Ovary (tissue), 9 donors: ENCODE results near the gene TRMT1. TPM values are rescaled to one million over a fixed set of nuclear protein-coding genes. Genes with fewer than 3 reads are reported as not detected.

Experiments used
- DNase-seq, 5 donors: peaks; one replicate each; pipeline ENCODE4 v3.0.0-alpha.2; 2019 to 2020
- H3K27ac ChIP-seq, 2 donors: fragments of 200-600 bp; one replicate each; pipeline versions ENCODE4 v1.5.1 to v1.8.0; 2019 to 2022
- H3K27me3 ChIP-seq: fragments of 200-600 bp; one replicate; pipeline ENCODE4 v1.8.0; 2022
- H3K36me3 ChIP-seq: fragments of 200-600 bp; sonication (generic); one replicate; pipeline ENCODE4 v1.5.1; 2019
- H3K4me1 ChIP-seq: one replicate; pipeline ENCODE4 v1.8.1; 2013; ENCODE audit warnings: mild to moderate bottlenecking, moderate library complexity; ENCODE audit not compliant: insufficient read depth
- H3K4me3 ChIP-seq: fragments of 200-600 bp; sonication (generic); one replicate; pipeline ENCODE4 v1.5.1; 2017
- H3K9me3 ChIP-seq, 2 donors: fragments of 200-600 bp in 1 of 2; sonication (generic) in 1 of 2; one replicate each; pipeline versions ENCODE4 v1.5.1 to v1.8.1; 2013 to 2019; ENCODE audit warnings: mild to moderate bottlenecking in 1 of 2, moderate library complexity in 1 of 2
- EP300 ChIP-seq: sonication (generic); formaldehyde crosslinking; IDR thresholded peaks from one replicate; pipeline ENCODE4 v1.6.1; 2017; ENCODE audit warnings: antibody characterized with exemption
- POLR2A ChIP-seq: fragments of 450-650 bp; IDR thresholded peaks from one replicate; pipeline ENCODE4 v1.6.1; 2017; ENCODE audit warnings: antibody characterized with exemption, mild to moderate bottlenecking, moderate library complexity
- WGBS, 3 donors: extraction: QIAGEN DNeasy Blood & Tissue Kit in 1 of 3; methylation state at CpG; one replicate each; pipeline versions ENCODE4 v1.1.5 to v1.1.7; 2013 to 2017; 5-methylcytosine and 5-hydroxymethylcytosine counted together
- intact Hi-C, 4 donors: fragments of 100-400 bp; cut with DNase I; formaldehyde crosslinking; loops; one replicate each; pipeline versions ENCODE4 v1.11.0 to v1.15.1; 2022 to 2023
- polyA plus RNA-seq, 2 donors: library from polyadenylated mRNA; stranded (reverse); fragments of 200-250 nt in 1 of 2; fragments of 350-450 nt in 1 of 2; fragmentation: Illumina TruSeq in 1 of 2; extraction: RNeasy Lipid Tissue Mini Kit (QIAGEN cat#74804) in 1 of 2; gene quantifications; one replicate each; pipeline ENCODE4 v1.2.3, GENCODE V29; 2013 to 2014
- total RNA-seq, 7 donors: library from RNA; depleted of rRNA in 2 of 7; stranded (reverse); fragments of >200 nt in 2 of 7; fragmentation: NEBNext Ultra II Directional in 3 of 7; extraction: Animal tissue kit (Norgen Biotek cat#: 25700) in 3 of 7; gene quantifications; one replicate each; pipeline versions ENCODE4 v1.1.0 to v1.2.4, GENCODE V29; 2016 to 2023
- TF ChIP-seq, protein P1 (sequence below), 3 donors: fragments of 450-650 bp in 2 of 3; fragments of 200-600 bp in 1 of 3; IDR thresholded peaks; one replicate each; pipeline versions ENCODE4 v1.5.1 to v1.8.0; 2016 to 2022; ENCODE audit warnings: antibody characterized with exemption in 3 of 3, mild to moderate bottlenecking in 1 of 3
- donor health status: DM: no; HTN: no; CAD: no; lungs with moderate emphysema.
- donor health status: DM: no; HTN: no; CAD: no.
- donor health status: Bipolar disorder and iron deficiency.
- donor health status: DM: yes; HTN: yes; CAD: no.
- donor health status: DM: no; HTN: no; CAD: no.
- donor health status: DM: yes; HTN: yes; CAD: no.

Gene TRMT1
- total and polyA plus RNA-seq, 9 donors: 7.6 to 54.8 (median 37.2) TPM

DNA sequence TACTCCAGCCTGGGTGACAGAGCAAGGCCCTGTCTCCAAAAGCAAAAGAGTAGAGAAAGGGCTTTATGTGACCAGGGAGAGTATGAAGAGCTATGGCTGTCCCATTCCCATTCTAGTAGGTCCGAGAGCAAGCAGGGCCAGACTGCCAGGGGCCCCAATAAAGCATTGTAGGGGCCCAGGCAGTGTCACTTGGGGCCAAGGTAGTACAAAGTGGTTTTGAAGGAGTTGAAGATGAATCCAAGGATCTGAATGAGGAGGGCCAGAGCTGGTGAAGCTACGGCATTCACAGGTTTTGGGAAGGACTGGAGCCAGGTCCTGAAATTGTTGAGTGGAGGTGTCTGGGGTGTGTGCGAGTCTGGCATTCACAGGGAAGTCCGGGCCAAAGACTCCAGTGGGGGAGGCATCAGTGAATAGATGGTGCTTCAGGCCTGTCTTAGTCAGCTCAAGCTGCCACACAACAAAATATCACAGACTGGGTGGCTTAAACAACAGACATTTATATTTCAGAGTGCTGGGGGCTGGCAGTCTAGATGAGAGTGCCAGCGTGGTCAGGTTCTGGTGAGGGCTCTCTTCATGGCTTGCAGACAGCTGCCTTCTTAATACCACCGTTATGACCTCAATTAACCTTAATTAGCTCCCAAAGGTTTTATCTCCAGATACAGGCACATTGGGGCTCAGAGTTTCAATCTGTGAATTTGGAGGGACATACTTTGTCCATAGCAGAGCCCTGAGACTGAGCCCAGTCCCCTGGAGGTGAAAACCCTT lies 11.5 kb upstream of the TRMT1 start:
- Histone ChIP-seq H3K36me3 (no peaks in the 10 kb centered on the region), H3K4me3 (no peak overlapping the region), H3K27me3 (no peaks in the 10 kb centered on the region), H3K27ac (no peak overlapping the region), H3K4me1 (no peaks in the 10 kb centered on the region), H3K9me3 (no peaks in the 10 kb centered on the region)
- intact Hi-C loops: no loop called here
- TF ChIP-seq POLR2A (no peak), EP300 (no peak)
- TF ChIP-seq, protein P1, sequence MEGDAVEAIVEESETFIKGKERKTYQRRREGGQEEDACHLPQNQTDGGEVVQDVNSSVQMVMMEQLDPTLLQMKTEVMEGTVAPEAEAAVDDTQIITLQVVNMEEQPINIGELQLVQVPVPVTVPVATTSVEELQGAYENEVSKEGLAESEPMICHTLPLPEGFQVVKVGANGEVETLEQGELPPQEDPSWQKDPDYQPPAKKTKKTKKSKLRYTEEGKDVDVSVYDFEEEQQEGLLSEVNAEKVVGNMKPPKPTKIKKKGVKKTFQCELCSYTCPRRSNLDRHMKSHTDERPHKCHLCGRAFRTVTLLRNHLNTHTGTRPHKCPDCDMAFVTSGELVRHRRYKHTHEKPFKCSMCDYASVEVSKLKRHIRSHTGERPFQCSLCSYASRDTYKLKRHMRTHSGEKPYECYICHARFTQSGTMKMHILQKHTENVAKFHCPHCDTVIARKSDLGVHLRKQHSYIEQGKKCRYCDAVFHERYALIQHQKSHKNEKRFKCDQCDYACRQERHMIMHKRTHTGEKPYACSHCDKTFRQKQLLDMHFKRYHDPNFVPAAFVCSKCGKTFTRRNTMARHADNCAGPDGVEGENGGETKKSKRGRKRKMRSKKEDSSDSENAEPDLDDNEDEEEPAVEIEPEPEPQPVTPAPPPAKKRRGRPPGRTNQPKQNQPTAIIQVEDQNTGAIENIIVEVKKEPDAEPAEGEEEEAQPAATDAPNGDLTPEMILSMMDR (IDR thresholded peaks at IDR 0.05): no peak
- 88 to 92% (median 90%) methylated on average over 6 of the region's 6 CpGs for whole genome bisulfite sequencing, 3 donors
- DNase-seq: no peak

DNA sequence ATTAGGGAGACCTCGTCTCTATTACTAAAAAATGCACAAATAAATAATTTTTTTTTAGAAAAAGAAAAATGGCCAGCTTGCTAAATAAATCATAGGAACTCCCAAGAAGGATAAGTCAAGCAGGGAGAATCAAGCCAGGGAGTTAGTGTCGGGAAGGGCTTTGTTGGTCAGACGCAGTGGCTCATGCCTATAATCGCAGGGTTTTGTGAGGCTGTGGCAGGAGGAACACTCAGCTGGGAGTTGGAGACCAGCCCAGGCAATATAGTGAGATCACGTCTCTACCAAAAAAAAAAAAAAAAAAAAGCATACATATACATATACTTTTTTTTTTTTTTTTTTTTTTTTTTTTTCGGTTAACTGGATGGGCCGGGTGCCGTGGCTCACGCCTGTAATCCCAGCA lies 10.5 kb upstream of the TRMT1 start:
- DNase-seq: no peak
- intact Hi-C loops: no loop called here
- Histone ChIP-seq H3K4me3 (no peak overlapping the region), H3K36me3 (no peaks in the 10 kb centered on the region), H3K27me3 (no peaks in the 10 kb centered on the region), H3K27ac (no peak overlapping the region), H3K9me3 (no peaks in the 10 kb centered on the region), H3K4me1 (no peaks in the 10 kb centered on the region)
- TF ChIP-seq EP300 (no peak), POLR2A (no peak)
- TF ChIP-seq, protein P1 (IDR thresholded peaks at IDR 0.05): no peak
- WGBS, 3 donors: 84 to 88% (median 86%) methylated on average over 9 of the region's 9 CpGs

DNA sequence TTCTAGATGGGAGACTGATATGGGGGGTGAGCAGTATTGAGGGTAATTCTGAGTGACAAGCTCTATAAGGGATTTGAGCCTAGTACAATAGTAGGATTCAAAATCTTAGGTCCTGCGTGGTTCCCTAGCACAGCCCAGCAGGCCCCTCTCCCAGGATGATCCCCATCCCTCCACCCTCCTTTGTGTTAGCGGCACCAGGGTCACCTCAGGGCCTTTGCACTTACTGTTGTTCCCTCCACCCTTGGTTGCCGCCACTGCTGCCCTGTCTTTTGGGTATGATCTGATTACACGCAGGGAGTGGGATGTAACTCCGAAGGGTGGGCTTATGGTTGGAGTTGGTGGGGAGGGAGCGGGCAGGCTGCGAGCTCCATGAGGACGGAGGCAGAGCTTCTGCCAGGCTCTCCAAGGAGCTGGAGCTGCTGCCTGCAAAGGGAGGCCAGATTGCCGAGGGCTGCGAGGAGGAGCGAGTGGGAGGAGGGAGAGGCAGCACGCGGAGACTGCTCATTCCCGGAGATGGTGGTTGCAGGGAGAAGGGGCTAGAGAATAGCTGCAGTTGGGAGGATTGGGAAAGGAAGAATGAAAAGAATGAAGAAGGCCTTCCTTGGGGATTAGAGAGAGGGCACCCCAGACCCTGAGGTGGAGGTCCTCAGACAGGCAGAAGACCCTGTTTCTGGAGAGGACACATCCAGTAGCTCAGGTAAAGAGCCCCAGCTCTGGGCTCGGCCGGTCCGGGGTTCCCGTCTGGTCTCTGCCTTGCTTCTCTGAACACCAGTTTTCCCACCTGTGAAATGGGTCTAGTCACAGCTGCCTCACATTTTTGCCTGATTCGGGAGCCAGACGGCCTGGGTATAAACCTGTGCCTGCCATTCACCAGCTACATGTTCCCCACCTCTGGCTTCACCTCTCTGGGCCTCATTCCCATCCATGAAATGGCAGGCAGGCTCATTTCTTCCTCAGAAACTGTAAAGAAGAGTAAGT lies 6.7 kb upstream of the TRMT1 start:
- Histone ChIP-seq H3K27ac (no peak overlapping the region), H3K27me3 (no peaks in the 10 kb centered on the region), H3K4me1 (peaks cover 9% of the 10 kb centered on the region), H3K36me3 (no peaks in the 10 kb centered on the region), H3K4me3 (no peak overlapping the region), H3K9me3 (no peaks in the 10 kb centered on the region)
- WGBS, 3 donors: 78 to 82% (median 82%) methylated on average over 20 of the region's 20 CpGs
- intact Hi-C loops: no loop called here
- TF ChIP-seq EP300 (no peak), POLR2A (no peak)
- TF ChIP-seq, protein P1 (IDR thresholded peaks at IDR 0.05): no peak
- DNase-seq: no peak

- Histone ChIP-seq H3K4me1 (peaks cover 9% of the 10 kb centered on the region), H3K4me3 (no peak overlapping the region), H3K27ac (no peak overlapping the region), H3K27me3 (no peaks in the 10 kb centered on the region), H3K36me3 (no peaks in the 10 kb centered on the region), H3K9me3 (no peaks in the 10 kb centered on the region)
- TF ChIP-seq, protein P1 (IDR thresholded peaks at IDR 0.05): no peak
- TF ChIP-seq EP300 (no peak), POLR2A (no peak)
- DNase-seq: no peak
- 75 to 86% (median 82%) methylated on average over 13 of the region's 13 CpGs for WGBS, 3 donors
- intact Hi-C loops: no loop called here
Measured at GRCh38 chr19:13122275-13122878, 5.8 kb upstream of the TRMT1 start.
